IPS-NIHi11 (cell line): Measurements from ENCODE around the gene CTDSP2.
"Not testable (repeated sequence)": the region's sequence is repeated elsewhere in the genome, so short reads cannot be mapped to it uniquely, and the experiment has no call there.

Experiments
- DNase-seq: peaks from one replicate; pipeline ENCODE4 v3.0.0; 2012; ENCODE audit warnings: mixed read lengths, low spot score

CTDSP2 gene

DNA sequence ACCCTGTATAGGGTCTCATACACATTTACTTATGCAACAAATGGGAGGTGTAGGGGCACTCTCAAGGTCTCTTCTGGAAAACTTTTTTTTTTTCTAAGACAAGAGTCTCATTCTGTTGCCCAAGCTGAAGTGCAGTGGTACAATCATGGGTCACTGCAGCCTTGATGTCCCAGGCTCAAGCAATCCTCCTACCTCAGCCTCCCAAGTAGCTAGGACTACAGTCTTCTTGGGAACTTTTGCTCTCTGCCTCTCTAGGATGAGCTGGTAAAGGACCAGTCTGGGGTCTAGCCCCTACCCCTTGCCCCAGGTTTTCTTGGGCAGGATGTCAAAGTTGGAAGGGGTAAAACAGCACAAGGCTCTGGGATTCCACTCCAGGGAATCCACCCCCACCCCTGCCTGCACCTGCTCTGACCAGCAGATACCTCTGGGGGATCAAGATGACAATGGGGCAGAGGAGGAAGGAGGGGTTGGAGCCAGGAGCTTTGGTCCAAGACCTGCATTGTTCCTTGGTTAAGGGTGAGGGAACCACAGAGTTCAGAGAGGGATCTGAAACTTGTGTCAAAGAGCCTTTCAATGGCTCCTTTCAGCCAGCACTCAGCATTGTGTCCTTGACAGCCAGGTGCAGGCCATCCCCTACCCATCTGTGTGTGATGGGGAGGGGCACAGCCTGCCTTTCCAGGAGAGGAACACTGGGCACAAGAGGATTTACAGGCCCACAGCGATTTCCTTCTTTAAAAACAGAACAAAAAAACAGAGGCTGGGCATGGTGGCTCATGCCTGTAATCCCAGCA, 12.2 kb downstream of the CTDSP2 start:
- DNase-seq, result no peak

DNA sequence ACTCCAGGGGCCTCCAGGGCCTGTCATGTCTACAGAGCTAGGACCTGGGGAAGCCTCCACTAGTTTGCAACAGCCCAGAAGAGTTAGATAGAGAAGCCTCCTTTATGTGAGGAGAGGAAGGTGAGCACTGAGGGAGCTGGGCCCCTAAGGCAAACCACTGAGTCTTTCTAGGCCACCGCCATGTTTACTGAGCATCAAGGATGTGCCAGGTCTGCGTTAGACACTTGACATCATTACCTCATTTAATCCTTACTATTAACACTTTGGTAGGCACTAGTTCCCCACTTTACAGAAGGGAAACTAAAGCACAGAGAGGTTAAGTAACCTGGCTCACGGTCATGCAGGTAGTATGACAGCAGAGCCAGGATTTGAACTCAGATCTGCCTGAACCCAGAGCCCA, 12.9 kb downstream of the CTDSP2 start:
- no peak for DNase-seq

DNA sequence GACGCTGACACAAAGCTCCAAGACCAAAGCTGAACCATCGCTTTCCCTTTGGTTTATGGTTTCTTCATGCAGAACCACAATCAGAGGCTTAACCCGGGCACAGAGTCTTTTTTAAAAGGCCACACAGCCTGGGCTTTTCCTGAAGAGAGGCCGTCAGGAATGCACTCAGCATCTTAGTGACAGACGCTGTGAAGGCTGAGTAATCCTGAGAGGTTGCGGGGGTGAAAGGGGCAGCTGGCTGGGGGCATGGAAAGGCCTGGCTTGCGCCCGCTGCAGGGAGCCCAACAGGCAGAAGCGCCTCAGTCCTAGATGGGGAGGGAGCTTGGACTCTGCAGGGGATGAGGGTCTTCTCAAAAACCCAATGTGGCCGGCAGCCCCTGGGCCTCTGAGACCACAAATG, 13.6 kb downstream of the CTDSP2 start:
- DNase-seq, result no peak

DNA sequence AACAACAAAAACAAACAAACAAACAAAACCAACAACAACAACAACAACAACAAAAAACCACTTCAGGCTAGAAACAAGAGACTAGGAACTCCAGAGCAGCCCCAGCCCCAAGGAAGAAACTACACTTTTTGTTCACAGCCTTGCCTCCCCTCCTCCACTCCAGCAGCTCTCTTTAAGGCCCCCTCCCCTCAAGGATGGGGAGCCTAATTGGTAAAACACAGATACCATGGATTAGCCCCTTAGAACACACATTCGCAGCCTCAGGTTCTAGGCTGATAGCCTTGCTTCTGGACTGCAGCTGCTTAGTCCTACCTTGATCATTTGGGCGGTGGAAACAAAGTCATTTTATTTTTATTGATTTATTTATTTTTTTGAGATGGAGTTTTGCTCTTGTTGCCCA, 16.1 kb downstream of the CTDSP2 start:
- DNase-seq, result no peak

DNA sequence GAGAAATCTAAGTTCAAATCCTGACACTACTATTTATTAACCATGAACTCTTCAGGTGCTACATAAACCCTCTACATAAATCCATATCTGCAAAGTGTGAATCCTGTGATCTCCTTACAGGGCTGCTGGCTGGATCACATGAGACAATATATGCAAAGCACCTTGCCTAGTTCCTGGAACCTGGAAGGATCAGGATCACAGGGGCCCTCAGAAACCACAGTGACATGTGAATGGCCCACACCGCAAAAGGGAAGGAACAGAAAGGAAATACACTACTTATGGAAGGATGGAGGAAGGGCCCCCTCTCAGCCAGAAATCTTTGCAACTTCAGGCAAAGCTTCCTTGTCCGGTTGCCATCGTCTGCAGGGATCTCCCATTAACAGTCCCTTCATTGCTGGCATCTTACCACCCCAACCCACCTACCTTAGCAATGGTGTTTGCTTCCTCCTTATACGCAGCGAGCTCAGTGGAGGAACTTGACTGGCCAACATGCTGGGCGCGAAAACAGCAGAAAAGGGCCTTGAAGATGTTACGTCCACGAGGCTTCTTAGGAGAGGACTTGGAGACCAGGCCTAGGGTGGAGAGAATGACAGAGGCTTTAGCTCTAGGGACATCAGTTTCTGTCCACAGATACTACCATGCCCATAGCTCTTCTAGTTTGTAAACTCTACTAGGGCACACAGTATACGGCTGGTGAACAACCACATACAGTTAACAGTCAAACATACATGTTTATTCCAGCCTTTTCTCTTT, 17.3 kb downstream of the CTDSP2 start:
- no peak for DNase-seq

DNA sequence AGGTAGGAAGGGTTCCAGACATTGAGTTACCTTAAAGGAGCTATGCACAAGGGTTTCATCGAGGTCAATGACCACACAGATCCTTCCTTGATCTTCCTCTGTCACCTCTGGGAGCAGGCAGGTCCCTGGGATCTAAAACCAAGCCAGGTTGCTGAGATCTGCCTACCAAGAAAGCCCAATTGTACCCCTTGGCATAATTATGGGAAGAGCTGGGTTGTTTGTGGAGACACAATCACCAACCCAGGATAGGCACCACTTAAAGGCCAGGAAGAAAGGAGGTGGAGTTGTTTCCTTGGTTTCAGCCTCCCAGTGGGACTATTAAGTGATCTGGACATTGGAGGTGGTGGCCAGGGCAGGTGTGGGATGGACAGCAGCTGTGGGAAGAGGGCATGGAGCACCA, 19.6 kb downstream of the CTDSP2 start:
- no peak for DNase-seq

DNA sequence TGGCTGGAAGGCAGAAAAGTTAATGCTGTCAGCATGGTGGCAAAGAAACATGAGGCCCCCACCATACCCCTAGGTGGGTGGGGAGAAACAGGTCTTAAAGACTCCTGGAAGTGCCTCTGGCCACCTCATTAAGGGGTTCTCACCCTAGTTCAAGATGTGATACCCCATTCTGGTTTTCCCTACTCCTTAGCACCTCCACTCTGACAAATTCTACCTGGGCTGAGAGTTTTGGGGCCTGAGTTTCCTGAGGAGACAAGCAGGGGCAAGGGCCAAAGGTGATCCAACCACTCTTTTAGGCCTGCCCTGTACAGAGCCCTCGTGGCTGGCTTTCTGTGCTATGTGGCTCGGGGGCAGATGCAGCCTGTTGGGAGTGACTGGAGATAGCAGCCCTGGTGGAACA, 20.1 kb downstream of the CTDSP2 start:
- no peak for DNase-seq

DNA sequence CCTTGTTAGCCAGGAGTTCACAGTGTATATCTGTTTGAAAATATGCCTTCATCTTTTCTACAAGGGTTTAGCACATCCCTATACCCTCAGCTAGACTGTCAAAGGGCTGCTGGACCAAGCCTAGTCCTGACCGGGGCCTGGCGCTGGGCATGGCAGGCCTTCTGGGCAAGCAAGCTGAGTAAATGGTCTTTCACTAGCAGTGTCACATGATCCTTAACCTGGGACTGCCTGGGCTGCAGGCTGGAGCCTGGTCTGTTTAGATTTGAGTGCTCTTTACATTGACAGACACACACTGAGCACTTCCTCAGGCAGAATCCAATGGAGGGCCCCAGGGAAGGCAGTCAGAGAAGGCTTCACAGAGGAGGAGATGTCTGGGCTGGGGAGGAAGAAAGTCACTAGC, 21.1 kb downstream of the CTDSP2 start:
- DNase-seq, result no peak

DNA sequence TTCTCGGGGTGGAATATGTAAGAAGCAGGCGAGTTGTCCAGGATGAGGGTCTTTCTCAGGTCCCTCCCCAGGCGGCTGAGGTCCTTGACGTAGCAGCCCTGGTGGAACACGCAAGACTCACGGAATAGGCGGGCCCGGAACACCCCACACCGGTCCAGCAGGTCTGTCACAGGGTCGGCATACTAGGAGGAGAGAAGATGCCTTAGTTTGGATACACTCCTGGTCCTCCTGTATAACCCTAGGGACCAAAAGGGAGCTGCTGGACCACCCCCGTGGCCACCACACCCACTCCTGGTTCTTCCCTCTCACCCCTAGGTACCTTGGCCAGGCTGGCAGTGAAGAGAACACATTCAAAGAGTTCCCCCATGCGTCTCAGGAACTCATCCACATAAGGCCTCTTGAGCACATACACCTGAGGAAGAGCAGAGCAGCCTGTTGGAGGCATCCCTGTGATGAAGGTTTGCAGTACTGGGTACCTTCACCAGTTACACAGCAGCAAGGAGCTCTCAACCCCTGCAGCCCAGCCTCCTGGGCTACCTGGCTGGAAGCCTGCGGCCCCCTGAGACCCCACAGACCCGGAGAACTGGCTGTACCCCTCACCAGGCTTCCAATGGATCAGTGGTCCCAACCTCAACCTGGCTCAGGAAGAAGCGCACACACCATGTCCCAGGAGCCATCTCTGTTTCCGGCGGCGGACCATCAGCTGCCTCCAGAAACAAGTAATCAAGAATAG, 22.5 kb downstream of the CTDSP2 start:
- DNase-seq, result no peak

DNA sequence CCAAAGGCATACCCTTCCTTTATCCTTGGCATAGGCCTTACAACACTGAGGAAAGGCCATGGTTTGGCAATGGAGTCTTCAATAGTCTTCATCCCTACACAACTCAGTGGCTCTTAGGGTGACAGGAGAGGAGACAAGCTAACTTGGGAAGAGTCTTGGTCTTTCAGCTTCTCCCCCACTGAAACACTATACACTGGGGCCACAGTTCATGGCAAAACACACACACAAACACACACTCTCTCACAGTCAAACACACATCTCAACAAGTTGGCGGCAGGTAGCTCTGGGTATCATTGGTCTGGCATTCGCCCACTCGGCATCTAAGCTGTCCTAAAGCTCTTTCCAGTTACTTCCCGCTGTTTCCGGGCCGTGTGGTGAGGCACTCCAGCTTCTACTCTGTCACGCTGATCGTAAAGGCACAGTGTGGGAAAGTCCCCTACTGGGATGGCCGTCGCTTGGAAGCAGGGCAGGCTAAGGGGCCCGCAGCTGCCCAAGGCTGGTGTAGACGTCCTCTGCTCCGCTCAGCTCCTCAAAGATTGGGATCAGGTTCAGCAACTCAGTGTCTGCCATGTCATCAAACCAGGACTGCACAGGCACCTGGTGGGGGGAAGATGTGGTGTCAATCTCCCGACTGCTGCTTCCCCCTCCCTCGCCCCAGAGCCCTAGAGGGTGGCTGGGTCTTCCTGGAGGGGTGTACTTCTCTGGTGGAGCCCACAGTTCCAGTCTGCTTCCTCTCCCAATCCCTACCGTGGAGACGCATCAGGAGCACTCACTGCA, 23.2 kb downstream of the CTDSP2 start:
- no peak for DNase-seq

DNA sequence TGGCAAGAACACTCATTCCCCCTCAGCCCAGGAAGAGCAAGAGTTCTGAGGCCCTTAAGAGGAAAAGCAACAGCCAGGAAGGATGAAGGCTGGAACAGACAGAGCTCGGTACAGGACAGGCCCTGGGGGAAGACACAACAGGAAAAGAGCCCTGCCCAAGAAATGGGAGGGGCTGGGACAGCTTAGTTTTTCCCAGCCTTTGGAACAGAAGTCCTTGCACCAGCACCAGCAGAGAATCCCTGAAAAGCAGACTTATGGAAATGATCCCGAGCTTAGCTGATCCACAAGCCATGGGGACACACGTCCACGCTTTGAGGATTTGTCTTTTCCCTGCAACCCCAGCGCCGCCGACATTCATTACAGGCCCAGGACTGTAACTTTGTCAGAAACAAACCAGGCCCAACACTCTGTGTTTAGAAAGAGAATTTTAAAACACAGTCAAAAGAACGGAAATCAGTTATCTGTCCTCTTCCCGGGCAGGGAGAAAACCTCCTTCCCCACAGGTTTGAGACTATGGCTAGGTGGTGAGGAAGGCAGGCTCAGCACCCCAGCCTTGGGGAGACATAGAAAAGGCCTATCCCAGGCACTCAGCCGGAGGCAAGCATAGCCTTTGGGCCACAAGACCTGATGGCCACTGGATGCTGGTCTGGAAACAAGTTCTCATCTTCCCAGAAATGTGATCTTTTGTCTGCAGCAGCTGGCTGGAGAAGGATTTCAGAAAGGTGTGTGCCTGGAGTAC, 24.0 kb downstream of the CTDSP2 start:
- DNase-seq, result no peak

DNA sequence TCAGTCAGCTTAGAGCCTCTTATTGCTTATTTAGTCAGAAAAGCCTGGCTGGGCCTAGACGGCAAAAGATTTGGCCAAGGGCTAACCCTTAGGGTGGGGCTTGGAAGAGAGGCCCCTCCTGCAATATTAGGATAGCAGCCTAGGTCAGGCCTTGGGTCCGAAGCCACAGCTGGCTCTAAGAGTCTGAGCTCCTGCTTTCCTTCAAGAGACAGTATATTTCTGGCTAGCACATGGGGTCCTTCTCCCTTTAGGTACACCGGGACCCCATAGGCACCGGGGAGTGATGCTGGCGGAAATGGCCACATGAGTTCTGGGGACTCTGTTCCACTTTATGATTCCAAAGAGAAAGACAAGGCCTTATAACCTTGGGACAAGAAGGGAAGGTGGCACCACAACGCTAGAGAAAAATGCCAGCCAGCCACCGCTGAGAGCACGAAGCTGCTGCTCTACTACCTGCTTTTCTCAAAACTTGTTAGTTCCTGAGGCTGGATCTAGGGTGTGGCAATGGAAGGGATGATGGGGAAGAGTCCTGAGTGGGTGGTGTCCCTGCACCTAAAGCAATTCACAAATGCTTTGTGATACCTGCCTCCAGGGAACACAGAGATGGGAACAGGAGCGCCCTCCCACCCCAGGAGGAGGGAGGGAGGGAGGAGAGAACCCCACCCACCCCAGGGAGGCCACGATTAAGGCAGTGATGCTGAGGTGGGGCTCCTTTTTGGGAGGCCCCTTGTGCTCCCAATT, 24.9 kb downstream of the CTDSP2 start:
- no peak for DNase-seq

DNA sequence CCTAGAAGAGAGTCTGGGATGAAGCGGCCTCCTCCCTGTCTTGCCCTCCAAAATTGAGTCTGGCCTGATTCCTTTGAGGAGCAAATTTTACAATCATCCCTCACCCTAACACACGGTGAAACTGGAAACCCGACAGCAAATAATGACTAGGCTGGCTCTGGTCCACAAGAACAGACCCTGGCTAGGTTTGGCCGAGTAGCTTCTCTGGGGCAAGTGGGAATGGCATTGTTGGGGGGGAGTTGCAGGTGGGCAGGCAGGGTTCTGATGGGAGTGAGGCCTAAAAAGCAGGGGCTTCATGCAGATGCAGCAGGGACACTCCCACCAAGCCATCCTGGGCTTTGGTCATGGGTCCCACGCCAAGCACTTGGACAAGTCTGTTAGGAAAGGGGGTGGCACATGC, 25.5 kb downstream of the CTDSP2 start:
- not testable (repeated sequence) for DNase-seq

DNA sequence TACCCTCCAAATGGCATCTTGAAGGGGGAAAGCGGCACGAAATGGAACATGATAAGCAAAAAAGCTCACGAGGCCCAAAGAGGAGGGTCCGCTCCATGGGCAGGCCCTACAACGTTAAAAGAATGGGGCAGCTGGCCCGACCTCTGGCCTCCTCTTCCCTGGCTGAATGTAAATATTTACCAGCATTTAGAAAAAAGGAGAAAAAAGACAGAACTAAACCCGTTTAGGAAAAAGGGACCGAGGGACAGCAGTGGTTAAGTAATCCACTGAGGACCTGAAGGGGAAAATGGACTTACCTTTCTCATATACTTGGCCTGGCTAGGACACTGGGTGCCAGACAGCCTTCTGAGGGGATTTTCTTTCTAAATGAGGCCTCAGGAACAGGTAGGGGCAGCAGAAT, 26.4 kb downstream of the CTDSP2 start:
- not testable (repeated sequence) for DNase-seq

DNA sequence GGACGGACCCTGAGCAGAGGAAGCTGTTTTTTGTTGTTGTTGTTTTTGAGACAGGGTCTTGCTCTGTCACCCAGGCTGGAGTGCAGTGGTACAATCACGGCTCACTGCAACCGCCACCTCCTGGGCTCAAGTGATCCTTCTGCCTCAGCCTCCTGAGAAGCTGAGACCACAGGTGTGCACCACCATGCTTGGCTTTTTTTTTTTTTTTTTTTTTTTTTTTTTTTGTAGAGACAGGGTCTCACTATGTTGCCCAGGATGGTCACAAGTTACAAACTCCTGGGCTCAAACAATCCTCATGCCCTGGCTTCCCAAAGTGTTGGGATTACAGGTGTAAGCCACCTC, 28.6 kb downstream of the CTDSP2 start:
- not testable (repeated sequence) for DNase-seq

DNA sequence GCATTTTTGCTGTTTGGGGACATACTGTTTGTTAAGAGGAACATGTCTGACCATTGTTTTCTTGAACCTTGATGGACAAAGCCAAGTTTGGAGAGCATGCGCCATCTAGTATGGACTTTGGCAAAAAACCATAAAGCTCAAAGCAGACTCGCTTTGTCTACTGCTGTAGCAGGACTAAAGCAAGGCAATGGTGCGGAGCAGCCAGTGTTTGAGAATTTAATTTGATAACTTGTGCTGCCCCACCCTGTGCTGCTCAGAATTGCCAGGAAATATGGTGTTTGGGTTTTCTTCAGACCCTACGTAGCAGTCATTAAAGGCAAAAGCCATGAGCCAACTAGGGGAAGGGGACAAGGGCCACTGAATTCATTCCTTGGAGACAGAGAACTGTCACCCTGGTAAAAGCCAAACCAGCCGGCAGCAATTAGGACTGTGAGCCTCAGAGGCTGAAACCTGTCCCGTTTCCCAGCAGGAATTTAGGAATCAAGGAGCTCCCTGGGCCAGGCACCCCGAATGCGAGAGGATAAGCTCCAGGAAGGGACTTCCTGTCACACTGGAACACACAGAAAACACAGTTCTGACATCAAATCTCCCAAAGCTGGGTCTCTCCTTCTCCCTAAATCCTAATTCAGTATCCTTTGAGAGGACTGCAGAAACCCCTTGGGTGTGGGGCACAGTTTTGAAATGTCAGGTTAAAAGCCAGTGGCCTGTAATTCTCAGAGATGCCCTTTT, 29.1 kb downstream of the CTDSP2 start:
- no peak for DNase-seq

DNA sequence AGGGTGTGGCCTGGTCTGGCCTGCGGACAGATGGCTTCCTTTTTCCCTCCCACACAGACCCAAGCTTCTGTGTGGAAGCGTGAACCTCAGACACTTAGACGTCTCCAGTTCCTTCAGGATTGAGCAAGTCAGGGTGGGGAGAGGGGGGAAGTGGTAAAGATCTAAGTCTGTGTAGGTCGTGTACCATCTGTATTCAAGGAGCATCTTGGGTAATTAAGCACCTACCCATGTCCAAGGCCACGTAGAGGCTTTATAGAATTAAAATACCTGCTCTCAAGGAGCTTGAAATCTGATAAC, 29.7 kb downstream of the CTDSP2 start:
- DNase-seq, result no peak

DNA sequence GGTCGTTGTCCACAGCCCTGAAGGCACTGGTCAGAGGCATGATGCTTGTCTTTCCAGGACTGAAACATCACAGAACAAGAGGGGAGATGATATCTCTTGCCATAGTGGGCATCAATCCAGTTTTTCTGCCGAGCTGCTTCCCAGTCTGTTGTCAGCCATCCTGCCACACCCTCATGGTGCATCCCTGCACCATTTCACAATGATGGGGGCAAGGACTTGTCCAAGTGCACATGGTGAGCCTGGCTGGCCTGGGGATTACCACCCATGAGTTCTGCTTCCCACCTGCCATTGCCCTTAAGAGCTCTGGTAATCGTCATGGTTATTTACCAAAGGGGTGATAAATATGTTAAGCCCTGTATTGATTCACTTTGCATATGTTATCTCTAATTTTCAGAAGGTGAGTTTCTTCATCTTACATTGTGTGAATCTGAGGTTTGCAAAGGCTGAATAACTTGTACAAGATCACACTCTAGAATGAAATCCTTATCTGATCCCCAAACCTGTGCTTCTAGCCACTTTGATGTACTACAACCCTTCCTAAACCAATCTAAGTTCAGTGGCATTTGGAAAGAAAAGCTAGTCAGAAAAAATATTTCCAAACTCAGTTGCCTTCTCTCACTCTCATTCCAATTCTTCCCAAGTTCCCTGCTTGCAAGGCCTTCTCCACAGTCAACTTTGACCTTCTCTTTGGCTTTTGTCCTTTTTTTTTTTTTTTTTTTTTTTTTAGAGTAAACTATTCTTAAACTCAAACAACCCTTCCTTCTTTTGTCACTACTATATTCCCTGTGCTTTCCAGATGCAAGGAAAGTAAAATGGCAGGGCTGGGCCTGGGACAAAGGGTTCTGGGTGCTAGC, 30.3 kb downstream of the CTDSP2 start:
- no peak for DNase-seq
